Measurements from ENCODE around the gene PAFAH1B2.

DNA sequence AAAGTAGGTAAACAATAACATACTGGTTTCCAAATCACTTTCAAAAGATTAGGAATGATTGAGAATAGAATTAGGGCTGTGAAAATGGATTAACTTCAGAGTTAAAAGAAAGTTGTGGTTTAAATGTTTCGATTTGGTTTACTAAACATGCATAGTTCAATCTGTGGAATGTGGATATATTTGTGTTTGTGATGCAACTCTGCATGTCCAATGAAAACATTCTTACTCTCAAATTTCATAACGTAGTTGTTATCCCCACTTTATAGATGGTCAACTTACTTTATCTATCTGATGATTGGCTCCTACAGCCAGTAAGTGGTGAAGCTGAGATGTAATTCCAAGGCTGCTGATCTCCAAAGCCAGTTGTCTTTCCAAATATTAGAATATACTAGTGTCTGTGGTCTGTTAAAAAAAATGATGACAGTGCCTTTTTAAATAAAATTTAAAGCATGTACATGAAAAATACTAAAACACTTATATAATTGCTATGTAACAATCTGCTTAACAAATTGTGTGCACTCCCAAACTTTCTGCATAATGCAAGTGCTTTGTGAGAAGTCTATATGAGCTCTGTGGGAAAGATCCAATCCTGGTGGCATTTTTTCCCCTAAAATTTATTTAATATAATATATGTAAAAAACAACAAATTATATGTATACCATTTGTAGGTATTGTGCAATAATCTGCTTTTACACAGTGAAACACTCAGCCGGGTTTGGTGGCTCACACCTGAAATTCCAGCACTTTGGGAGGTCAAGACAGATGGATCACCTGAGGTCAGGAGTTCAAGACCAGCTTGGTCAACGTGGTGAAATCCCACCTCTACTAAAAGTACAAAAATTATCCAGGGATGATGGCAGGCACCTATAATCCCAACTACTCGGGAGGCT, 36.1 kb upstream of the PAFAH1B2 start:
- TF ChIP-seq, protein P1, sequence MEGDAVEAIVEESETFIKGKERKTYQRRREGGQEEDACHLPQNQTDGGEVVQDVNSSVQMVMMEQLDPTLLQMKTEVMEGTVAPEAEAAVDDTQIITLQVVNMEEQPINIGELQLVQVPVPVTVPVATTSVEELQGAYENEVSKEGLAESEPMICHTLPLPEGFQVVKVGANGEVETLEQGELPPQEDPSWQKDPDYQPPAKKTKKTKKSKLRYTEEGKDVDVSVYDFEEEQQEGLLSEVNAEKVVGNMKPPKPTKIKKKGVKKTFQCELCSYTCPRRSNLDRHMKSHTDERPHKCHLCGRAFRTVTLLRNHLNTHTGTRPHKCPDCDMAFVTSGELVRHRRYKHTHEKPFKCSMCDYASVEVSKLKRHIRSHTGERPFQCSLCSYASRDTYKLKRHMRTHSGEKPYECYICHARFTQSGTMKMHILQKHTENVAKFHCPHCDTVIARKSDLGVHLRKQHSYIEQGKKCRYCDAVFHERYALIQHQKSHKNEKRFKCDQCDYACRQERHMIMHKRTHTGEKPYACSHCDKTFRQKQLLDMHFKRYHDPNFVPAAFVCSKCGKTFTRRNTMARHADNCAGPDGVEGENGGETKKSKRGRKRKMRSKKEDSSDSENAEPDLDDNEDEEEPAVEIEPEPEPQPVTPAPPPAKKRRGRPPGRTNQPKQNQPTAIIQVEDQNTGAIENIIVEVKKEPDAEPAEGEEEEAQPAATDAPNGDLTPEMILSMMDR (IDR thresholded peaks at IDR 0.05) = no peak
- no peak for TF ChIP-seq POLR2AphosphoS5 (IDR thresholded peaks at IDR 0.05)
- no peak for TF ChIP-seq POLR2A (IDR thresholded peaks at IDR 0.05)

Data from breast epithelium (tissue), 3 donors.